Activated T-cell treated with anti-CD3 and anti-CD28 coated beads for 1 hour (primary cell): ENCODE data around the gene CYP2S1.
"Not testable (repeated sequence)": the region's sequence is repeated elsewhere in the genome, so short reads cannot be mapped to it uniquely, and the experiment has no call there.

Source experiments
- DNase-seq: peaks from one replicate; pipeline ENCODE4 v3.0.0-alpha.2; 2020; ENCODE audit warnings: low read depth

The CYP2S1 gene

DNA sequence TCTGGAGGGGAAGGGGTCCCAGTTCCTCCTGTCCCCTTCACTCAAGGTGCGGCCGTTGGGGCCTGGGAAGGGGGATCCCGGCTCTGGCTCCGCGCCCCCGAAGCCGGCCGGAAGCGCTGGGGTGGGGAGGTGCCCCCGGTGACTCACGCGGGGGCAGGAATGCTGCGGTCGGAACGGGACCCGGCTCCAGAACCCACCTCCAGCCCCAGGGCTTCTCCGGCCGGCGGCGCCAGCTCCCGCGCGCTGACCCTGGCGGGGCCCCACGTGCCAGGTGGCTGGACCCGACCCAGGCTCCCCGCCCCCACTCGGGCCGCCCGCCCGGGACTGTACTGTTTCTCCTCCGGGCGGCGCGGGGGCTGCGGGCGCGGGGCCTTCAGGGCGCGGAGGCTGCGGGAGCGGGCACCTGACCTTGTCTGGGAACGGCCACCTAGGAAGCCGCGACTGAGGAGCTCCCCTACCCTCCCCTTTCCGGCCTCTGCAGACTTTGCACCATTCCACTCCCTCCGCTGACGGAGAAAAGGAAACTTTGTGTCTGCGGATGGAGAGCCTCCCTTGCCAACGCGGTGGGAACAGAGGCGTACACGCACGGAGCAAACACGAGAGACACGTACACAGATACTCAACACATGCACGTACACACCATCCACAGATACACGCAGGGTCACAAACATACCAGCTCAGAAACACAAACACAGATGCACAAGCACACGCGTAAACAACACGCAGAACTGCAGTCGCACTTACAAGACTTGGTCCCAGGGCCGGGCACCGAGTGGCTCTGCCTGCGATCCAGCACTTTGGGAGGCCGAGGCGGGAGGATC is 33.2 kb downstream of the CYP2S1 start:
- DNase-seq: peak; percentile 32

DNA sequence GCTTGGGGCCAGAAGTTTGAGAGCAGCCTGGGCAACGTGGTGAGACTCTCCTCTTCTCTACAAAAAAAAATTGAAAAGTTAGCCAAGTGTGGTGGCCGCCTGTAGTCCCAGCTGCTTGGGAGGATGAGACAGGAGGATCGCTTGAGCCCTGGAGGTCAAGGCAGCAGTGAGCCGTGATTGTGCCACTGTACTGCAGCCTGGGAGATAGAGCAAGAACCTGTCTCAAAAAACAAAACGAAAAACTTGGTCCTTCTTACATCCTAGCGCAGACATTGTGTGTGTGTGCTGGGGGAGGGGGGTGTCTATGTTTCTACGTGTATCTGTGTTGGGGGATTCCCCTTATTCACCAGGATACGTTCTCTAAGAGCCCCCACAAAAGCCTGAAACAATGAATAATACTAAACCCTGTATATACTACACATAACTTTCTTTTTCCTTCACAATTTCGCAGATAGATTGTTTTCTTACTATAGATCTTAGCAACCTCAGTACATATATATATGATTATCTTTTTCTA is 33.9 kb downstream of the CYP2S1 start:
- no peak for DNase-seq

DNA sequence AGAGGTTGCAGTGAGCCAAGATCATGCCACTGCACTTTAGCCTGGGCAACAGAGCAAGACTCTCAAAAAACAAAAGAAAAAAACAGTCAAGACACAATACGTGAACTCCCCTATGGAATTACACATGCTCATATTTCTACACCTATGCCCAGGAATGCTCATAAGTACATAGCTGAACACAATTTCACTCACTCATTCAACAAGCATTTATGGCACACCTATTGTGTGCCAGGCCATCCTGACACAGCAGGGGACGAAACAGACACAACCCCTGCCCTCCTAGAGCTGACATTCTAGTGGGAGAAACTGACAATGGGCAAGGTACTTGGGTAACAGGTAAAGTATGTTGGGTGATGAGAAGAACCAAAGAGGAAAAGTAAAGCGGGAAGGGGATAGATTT is 35.5 kb downstream of the CYP2S1 start:
- no peak for DNase-seq

DNA sequence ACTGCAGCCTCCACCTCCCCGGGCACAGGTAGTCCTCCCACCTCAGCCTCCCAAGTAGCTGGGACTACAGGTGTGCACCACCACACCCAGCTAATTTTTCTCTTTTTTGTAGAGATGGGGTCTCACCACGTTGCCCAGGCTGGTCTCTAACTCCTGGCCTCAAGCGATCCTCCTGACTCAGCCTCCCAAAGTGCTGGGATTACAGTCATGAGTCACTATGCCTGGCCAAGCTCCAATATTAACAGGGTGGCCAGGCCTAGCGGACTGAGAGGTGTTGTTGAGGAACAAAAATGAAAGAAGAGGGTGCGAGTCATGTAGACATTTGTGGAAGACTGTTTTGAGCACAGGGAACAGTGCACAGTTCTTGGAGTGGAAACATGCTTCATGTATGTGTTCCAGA is 36.3 kb downstream of the CYP2S1 start:
- DNase-seq: not testable (repeated sequence)

DNA sequence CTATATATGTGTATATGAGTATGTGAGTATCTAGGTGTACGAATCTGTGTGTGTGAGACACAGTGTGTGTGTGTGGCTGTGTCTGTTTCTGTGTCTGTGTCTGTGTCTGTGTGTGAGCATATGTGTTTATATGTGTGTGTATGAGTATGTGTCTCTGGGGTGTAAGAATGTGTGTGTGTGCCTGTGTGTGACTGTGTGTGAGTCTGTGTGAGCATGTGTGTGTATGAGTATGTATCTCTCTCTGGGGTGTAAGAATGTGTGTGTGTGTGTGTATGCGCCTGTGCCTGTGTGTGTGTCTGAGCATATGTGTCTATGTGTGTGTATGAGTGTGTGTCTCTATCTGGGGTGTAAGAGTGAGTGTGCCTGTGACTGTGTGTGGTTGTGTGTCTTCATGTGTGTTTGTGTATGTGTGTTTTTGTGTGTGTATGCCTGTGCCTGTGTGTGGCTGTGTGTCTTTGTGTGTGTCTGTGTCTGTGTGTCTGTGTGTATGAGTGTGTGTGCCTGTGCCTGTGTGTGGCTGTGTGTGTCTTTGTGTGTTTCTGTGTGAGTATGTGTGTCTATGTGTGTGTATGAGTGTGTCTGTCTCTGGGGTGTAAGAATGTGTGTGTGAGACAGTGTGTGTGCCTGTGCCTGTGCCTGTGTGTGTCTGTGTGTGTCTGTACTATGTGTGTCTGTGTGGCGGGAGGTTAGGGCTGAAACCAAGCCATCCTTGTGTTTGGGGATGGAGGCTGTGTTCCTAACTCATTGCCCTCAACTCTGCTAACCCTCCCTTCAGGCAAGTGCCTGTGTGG is 37.2 kb downstream of the CYP2S1 start:
- no peak for DNase-seq

DNA sequence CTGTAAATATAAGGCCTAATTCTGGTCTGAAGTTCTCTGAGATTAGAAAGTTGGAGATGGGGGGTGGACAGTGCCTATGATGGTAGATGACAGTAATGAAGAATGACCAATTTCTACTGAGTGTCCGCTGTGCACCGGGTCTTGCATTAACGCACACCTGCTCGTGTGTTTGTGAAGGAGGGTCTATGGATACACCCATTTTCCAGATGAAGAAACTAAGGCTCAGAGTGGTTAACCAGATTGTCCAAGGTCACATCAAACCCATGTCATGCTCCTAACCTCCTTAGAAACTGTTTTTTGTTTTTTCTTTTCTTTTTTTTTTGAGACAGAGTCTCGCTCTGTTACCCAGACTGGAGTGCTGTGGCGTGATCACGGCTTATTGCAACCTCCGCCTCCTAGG is 39.7 kb downstream of the CYP2S1 start:
- no peak for DNase-seq

DNA sequence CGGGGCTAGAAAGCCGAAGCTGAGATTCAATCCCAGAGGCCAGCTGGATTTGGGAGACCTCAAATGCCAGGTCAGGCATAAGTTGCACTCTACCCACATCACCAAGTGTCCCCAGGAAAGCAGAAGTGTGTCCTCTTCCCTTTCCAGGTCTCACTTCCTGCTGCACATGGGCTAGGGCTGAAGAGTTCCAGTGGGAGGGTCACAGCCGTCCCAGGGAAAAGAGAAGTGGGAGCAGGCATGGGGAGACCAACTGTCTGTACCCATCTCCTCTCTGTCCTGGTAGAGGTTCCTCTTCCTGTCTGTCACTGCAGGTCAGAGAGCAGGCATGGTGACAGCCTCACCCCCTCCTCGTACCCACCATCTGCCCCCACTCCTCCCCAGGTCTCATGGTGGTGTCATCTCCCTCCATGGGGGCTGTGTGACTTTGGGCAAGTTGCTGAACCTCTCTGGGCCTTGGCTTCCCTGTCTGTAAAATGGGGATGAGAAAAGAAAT is 40.8 kb downstream of the CYP2S1 start:
- DNase-seq: no peak

DNA sequence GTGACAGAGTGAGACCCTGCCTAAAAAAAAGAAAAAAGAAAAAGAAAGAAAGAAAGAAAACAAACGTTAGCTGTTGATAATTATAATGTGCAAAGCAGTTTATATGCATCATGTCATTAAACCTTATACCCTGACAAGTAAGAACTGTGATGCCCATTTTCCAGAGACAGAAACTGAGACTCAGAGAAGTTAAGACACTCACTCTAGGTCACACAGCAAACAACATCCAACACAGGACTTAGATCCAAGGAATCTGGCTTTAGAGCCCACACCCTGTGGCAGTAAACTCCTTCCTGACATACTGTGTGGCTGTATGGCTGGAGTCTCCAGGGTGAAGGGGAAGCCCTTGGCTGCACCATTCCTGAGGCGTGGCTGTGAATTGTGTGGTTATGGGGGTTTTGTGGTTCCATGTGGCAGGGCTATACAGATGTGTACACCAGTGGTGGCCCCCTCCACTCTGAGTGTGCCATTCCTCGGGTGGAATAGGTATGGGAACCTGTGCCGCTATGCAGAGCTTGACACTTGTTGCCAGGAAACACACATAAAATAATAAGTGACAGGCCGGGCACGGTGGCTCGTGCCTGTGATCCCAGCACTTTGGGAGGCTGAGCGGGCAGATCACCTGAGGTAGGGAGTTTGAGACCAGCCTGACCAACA is 41.6 kb downstream of the CYP2S1 start:
- DNase-seq: no peak

DNA sequence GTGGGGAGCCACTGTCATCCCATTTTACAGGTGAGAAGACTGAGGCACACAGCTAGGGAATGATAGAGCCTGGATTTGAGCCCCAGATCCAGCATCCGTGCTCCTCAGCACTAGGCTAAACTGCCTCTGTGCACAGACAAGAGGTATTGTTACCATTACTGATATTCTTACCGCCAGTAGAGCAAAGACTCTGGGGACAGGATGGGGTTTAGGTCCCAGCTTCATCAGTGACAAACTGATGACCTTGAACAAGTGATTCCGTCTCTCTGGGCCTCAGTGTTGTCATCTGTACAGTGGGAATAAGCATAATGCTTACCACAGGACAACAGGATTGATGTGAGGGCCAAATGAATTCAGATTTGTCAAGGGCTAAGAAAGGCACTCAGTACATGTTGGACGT is 42.5 kb downstream of the CYP2S1 start:
- no peak for DNase-seq

DNA sequence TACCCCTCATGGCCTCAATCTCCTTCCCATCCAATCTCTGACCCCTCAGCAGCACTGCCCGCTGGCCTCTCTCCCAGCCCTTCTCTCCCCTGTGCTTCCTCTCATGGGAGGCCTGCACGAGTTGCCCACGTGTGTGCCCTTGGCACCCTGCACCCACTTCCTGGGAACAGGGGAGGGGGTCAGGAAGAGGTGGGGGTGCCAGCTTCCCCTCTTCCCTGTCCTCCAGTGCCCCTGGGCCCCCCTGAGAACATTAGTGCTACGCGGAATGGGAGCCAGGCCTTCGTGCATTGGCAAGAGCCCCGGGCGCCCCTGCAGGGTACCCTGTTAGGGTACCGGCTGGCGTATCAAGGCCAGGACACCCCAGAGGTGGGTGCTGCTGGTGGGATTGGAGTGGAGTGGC is 45.2 kb downstream of the CYP2S1 start:
- DNase-seq: no peak

DNA sequence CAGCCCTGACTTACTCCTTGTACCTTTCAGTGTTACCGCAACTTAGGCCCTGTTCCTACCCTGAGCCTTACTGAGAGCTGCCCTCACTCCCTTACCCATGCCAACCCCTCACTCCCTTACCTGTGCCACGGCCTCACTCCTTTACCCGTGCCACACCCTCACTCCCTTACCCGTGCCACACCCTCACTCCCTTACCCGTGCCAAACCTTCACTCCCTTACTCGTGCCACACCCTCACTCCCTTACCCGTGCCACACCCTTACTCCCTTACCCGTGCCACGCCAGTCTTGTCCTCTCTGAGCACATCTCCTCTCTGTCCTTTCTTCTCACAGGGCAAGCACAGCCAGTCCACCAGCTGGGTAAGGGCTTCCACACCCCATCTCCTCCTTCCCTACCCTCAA is 46.3 kb downstream of the CYP2S1 start:
- no peak for DNase-seq

DNA sequence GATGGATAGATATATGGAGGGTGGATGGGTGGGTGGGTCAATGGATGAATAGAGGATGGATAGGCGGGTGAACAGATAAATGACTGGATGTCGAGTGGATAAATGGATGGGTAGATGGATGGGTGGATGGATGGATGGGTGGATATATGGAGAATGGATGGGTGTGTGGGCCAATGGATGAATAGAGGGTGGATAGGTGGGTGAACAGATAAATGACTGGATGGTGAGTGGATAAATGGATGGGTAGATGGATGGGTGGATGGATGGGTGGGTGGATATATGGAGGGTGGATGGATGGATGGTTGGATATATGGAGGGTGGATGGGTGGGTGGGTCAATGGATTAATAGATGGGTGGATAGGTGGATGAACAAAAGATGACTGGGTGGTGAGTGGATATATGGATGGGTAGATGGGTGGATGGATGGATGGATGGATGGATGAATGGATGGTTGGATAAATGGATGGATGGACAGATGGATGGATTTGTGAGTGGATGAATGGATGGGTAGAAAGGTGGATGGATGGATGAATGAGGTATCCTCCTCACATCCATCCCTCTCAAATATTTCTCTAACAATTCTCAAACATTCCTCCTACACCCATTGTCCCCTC is 47.0 kb downstream of the CYP2S1 start:
- DNase-seq: no peak

DNA sequence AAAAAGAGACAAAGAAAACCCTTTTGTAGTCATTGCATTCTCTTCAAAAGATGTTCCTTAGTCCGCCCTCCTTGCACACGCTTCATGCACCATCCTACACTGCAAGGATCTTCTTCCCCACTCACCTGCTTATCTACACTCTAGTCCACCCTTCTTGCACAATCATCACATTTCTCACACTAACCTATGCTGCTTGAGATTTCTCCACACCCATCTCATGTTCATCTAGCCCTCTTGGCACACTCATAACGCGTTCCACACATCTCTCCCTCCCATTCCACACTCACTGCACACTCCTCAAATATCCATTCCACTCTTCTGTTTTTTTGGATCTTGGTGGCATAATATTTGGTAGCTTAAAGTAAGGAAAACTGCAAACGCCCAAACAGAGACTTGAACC is 48.8 kb downstream of the CYP2S1 start:
- no peak for DNase-seq

DNA sequence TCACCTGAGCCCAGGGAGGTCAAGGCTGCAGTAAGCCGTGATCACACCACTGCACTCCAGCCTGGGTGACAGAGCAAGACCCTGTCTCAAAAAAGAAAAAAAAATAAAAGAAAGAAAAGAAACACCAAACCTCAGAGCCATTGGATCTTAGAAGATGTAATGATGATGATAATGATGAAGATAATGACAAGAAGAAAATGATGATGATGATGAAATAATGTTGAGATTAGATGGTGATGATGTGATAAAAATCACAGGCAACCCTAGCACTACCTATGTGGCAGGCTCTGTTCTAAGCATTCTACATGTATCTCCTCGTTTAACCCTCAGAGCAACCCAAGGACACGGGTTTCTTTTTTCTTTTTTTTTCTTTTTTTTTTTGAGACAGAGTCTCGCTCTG is 51.1 kb downstream of the CYP2S1 start:
- DNase-seq: no peak

DNA sequence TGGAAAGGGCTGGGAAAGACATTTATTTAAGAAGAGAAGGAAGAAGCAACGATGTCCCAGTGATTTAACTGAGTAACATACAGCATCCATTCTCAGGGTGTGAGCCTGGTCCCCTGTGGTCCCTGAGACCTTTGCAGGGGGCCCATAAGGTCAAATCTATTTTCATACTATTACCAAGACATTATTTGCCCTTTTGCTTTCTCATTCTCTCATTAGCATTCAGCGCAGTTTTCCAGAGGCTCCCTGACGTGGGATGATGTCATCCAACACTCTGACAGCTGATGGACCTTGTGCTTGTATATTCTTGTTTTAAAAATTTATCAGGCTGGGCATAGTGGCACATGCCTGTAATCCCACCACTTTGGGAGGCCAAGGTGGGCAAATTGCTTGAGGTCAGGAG is 52.8 kb downstream of the CYP2S1 start:
- DNase-seq: no peak

DNA sequence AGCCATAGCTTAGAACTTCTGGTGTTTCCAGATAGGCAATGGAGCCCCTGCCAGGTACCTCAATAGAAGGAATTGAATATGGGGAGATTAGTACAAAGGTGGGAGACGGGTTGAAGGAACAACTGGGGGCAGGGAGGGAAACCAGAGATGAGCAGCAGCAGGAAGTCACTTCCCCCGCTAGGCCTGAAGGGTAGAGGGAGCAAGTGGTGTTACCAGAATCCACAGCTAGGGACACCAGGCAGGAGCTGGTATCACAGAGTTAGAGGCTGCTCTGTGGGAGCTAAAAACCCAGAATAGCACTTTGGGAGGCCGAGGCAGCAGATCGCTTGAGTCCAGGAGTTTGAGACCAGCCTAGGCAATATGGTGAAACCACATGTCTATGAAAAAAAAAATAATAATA is 55.9 kb downstream of the CYP2S1 start:
- no peak for DNase-seq

DNA sequence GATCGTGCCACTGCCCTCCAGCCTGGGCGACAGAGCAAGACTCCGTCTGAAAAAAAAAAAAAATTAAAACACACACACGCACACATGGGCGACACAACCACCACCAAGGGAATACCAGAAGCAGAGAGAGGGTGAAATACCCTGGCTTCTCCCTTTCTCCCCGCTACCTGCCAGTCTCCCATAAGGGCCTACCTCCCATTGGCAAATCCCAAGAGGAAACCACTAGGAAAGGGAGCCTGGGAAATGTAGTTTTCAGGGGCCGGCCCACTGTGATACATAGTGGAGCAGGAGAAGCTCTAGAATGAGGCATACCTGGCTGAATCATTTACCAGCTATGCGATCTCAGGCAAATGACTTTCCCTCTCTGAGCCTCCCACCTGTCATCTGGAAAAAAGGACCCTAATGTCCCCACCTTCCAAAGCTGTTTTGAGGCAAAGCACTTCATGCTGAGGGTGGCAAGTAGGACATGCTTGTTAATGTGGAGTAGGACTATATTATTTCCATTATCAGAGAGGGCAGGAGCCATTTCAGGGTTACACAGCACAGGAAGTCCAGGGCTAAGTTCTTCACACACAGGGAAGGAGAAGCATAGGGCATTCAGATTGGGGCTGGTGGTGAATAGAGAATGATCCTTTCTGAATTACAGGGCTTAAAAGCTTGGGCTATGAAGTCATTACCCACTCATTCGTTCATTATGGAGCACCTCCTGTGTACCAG is 56.8 kb downstream of the CYP2S1 start:
- DNase-seq: no peak

DNA sequence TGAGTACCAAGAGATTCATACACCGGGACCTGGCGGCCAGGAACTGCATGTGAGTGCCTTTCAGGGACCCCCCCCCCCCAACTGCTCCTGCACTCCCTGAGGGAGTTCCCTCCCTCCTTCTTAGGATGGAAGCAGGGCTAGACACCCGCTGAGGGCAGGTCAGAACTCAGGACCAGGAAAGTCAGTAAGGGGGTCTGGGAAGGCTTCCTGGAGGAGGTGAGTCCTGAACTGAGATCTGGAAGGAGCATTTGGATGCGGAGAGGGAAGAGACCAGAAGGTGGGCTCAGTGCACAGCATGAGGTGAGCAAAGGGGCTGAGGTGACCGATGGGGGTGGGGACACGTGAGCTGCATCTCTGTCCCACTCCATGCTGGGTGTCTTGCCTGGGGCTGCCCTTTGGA is 60.6 kb downstream of the CYP2S1 start:
- DNase-seq: no peak

DNA sequence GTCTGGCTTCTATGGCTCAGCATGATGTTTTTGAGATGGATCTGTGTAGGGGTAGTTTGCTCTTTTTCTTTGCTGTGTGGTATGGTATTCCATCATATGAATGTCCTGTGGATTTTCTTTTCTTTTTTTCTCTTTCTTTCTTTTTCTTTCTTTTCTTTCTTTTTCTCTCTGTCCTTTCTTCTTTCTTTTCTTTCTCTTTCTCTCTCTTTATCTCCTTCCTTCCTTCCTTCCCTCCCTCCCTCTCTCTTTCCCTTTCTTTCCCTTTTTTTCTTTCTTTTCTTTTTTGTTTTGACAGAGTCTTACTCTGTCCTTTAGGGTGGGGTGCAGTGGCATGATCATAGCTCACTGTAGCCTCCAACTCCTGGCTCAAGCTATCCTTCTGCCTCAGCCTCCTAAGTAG is 62.2 kb downstream of the CYP2S1 start:
- no peak for DNase-seq
